Trophoblast cell (in vitro differentiated cells and primary cell): ENCODE results near the gene ERICH3.
"Not testable (repeated sequence)": the region's sequence is repeated elsewhere in the genome, so short reads cannot be mapped to it uniquely, and the experiment has no call there.

Experiments
- DNase-seq, 2 donors: peaks; one replicate each; pipeline ENCODE4 v3.0.0-alpha.2; 2016
- H2AFZ ChIP-seq: 2 replicates; pipeline ENCODE4 v1.6.1; 2013; ENCODE audit warnings: low read length, moderate library complexity, mild to moderate bottlenecking; ENCODE audit not compliant: insufficient read depth, poor library complexity
- H2AK5ac ChIP-seq: 2 replicates; pipeline ENCODE4 v1.6.1; 2013; ENCODE audit warnings: mild to moderate bottlenecking, low read length
- H2BK120ac ChIP-seq: 2 replicates; pipeline ENCODE4 v1.6.1; 2013; ENCODE audit warnings: low read length, mild to moderate bottlenecking, moderate library complexity; ENCODE audit not compliant: insufficient read depth, poor library complexity
- H2BK12ac ChIP-seq: 2 replicates; pipeline ENCODE4 v1.6.1; 2013; ENCODE audit warnings: mild to moderate bottlenecking, low read length, moderate library complexity
- H2BK5ac ChIP-seq: 2 replicates; pipeline ENCODE4 v1.6.1; 2013; ENCODE audit warnings: low read length, low read depth, moderate library complexity, mild to moderate bottlenecking; ENCODE audit not compliant: poor library complexity
- H3K14ac ChIP-seq: 2 replicates; pipeline ENCODE4 v1.6.1; 2013; ENCODE audit warnings: mild to moderate bottlenecking, low read length
- H3K18ac ChIP-seq: 2 replicates; pipeline ENCODE4 v1.6.1; 2013; ENCODE audit warnings: mild to moderate bottlenecking, low read length
- H3K23ac ChIP-seq: 2 replicates; pipeline ENCODE4 v1.6.1; 2013; ENCODE audit warnings: low read length
- H3K27ac ChIP-seq: 2 replicates; pipeline ENCODE4 v1.5.1; 2013; ENCODE audit warnings: low read depth, mild to moderate bottlenecking, inconsistent platforms, low read length, moderate library complexity
- H3K27me3 ChIP-seq: 2 replicates; pipeline ENCODE4 v1.6.1; 2013; ENCODE audit warnings: inconsistent platforms, mild to moderate bottlenecking, low read length, moderate library complexity; ENCODE audit not compliant: insufficient read depth
- H3K36me3 ChIP-seq, 2 experiments: 1 replicate in 1 of 2; 2 replicates in 1 of 2; pipeline ENCODE4 v1.6.1; 2013; ENCODE audit warnings: low read length in 2 of 2, mild to moderate bottlenecking in 2 of 2, moderate library complexity in 1 of 2; ENCODE audit not compliant: insufficient read depth in 2 of 2, control insufficient read depth in 1 of 2
- H3K4ac ChIP-seq: 2 replicates; pipeline ENCODE4 v1.6.1; 2013; ENCODE audit warnings: low read depth, mild to moderate bottlenecking, low read length, moderate library complexity
- H3K4me1 ChIP-seq, 2 experiments: 1 replicate in 1 of 2; 2 replicates in 1 of 2; pipeline ENCODE4 v1.6.1; 2013; ENCODE audit warnings: low read length in 2 of 2, mild to moderate bottlenecking in 2 of 2, moderate library complexity in 1 of 2; ENCODE audit not compliant: insufficient read depth in 2 of 2, control insufficient read depth in 1 of 2
- H3K4me2 ChIP-seq: 2 replicates; pipeline ENCODE4 v1.6.1; 2013; ENCODE audit warnings: inconsistent platforms, mild to moderate bottlenecking, low read length, moderate library complexity
- H3K4me3 ChIP-seq: 2 replicates; pipeline ENCODE4 v1.5.1; 2013; ENCODE audit warnings: mild to moderate bottlenecking, low read depth, low read length, inconsistent platforms
- H3K79me1 ChIP-seq: one replicate; pipeline ENCODE4 v1.6.1; 2013; ENCODE audit warnings: low read length
- H3K79me2 ChIP-seq: 2 replicates; pipeline ENCODE4 v1.6.1; 2013; ENCODE audit warnings: low read length, mild to moderate bottlenecking; ENCODE audit not compliant: control insufficient read depth, insufficient read depth, poor library complexity
- H3K9ac ChIP-seq: 2 replicates; pipeline ENCODE4 v1.6.1; 2013; ENCODE audit warnings: mild to moderate bottlenecking, low read length
- H3K9me3 ChIP-seq: 2 replicates; pipeline ENCODE4 v1.6.1; 2013; ENCODE audit warnings: low read depth, mild to moderate bottlenecking, control low read depth, inconsistent platforms, low read length; ENCODE audit not compliant: insufficient read depth
- H4K12ac ChIP-seq: 2 replicates; pipeline ENCODE4 v1.6.1; 2013; ENCODE audit warnings: low read depth, mild to moderate bottlenecking, low read length, moderate library complexity
- H4K8ac ChIP-seq: 2 replicates; pipeline ENCODE4 v1.6.1; 2013; ENCODE audit warnings: low read depth, mild to moderate bottlenecking, low read length, moderate library complexity
- H4K91ac ChIP-seq: one replicate; pipeline ENCODE4 v1.6.1; 2013; ENCODE audit warnings: low read depth, mild to moderate bottlenecking, low read length, moderate library complexity
- WGBS: extraction: QIAGEN DNeasy Blood & Tissue Kit; methylation state at CpG from one replicate; pipeline ENCODE4 v1.1.7; 2013; ENCODE audit warnings: missing lambda C conversion rate; ENCODE audit not compliant: insufficient read length, insufficient coverage; ENCODE audit errors: extremely low coverage; 5-methylcytosine and 5-hydroxymethylcytosine counted together

The ERICH3 gene

DNA sequence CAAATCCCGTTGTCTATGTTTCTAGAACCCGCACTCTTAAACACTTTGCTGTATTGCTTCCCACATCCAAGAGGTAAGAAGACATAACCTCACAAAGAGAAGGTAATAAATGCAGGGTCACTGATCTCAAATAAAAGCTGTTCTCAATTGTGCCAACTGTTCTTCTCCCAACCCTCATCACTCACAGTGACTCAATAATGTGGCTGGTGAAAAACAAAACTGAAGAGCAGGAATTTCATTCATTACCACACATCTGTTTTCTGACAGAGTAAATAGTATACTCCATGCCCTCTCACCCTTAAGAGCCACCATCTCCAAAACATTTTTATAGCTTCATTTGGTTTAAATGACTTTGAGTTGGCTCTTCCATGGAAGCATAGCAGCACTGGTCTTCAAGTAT is 6.2 kb upstream of the ERICH3 start:
- H3K4me2 ChIP-seq = no peak overlapping the region
- no peak overlapping the region for H3K23ac ChIP-seq
- no peak overlapping the region for H3K14ac ChIP-seq
- no peak overlapping the region for H2BK12ac ChIP-seq
- no peak overlapping the region for H4K91ac ChIP-seq
- H2BK120ac ChIP-seq = no peak overlapping the region
- H3K4ac ChIP-seq = no peak overlapping the region
- H3K36me3 ChIP-seq = no peaks in the 10 kb centered on the region
- H3K9ac ChIP-seq = no peak overlapping the region
- H2BK5ac ChIP-seq = no peak overlapping the region
- H4K12ac ChIP-seq = no peak overlapping the region
- DNase-seq = no peak
- no peaks in the 10 kb centered on the region for H3K79me2 ChIP-seq
- H2AFZ ChIP-seq = no peak overlapping the region
- no CpG with 5 or more reads among the region's 2 CpGs for WGBS
- no peaks in the 10 kb centered on the region for H3K4me1 ChIP-seq
- H3K9me3 ChIP-seq = no peaks in the 10 kb centered on the region
- no peak overlapping the region for H3K4me3 ChIP-seq
- no peak overlapping the region for H3K18ac ChIP-seq
- no peak overlapping the region for H3K27ac ChIP-seq
- no peaks in the 10 kb centered on the region for H3K27me3 ChIP-seq
- no peaks in the 10 kb centered on the region for H3K79me1 ChIP-seq
- H4K8ac ChIP-seq = no peak overlapping the region
- no peak overlapping the region for H2AK5ac ChIP-seq

GRCh38 chr1:74677926-74678325 is 4.3 kb upstream of the ERICH3 start:
- H3K27me3 ChIP-seq = no peaks in the 10 kb centered on the region
- no peak overlapping the region for H2BK12ac ChIP-seq
- no peak overlapping the region for H2BK120ac ChIP-seq
- no peak overlapping the region for H3K4me2 ChIP-seq
- no peaks in the 10 kb centered on the region for H3K79me1 ChIP-seq
- no peak overlapping the region for H3K23ac ChIP-seq
- no peak overlapping the region for H2BK5ac ChIP-seq
- H3K9me3 ChIP-seq = no peaks in the 10 kb centered on the region
- H3K9ac ChIP-seq = no peak overlapping the region
- no peak overlapping the region for H4K8ac ChIP-seq
- no peak overlapping the region for H3K4ac ChIP-seq
- H3K36me3 ChIP-seq = no peaks in the 10 kb centered on the region
- peaks cover 0 to 5% of the 10 kb centered on the region in 2 experiments for H3K4me1 ChIP-seq
- H3K27ac ChIP-seq = no peak overlapping the region
- H2AK5ac ChIP-seq = no peak overlapping the region
- no peak overlapping the region for H4K12ac ChIP-seq
- H3K14ac ChIP-seq = no peak overlapping the region
- no peaks in the 10 kb centered on the region for H3K79me2 ChIP-seq
- H3K4me3 ChIP-seq = no peak overlapping the region
- no peak for DNase-seq
- H4K91ac ChIP-seq = no peak overlapping the region
- H2AFZ ChIP-seq = no peak overlapping the region
- no peak overlapping the region for H3K18ac ChIP-seq

DNA sequence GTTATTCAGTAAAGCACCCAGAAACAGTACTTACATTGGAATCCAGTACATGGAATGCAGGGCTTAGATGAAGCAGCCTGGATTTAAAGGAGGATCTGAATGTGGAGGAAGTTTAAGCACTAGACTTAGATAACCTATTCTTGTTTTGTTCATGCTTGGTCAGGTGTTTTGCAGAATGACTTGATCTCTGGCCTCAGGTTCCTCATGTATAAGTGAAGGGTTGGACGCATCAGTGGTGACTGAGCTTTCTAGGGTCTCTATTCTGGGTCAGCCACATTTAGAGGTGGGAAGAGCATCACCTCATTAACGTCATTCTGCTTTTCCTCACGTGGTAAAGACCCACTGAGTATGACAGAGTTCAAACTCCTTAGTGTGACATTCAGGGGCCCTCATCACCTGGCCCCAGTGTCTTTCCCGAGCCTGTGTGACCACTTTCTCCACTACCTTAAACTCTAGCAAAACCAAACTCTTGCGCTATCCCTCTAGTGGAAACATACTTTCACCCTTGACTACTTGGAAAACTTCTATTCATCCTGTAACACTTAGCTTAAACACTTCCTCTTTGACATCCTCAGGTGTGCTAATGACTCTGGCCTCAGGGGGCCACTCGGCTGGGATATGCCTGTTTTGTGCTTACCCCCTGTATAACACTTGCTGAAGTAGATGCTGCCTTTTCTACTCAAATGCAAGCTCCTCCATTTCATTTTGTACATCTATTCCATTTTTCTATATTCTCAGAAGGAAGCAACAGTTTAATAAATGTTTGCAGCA is 871 bp upstream of the ERICH3 start:
- no peak for DNase-seq
- no peak overlapping the region for H2BK12ac ChIP-seq
- no peak overlapping the region for H2AFZ ChIP-seq
- no CpG with 5 or more reads among the region's 6 CpGs for WGBS
- no peak overlapping the region for H2BK120ac ChIP-seq
- no peak overlapping the region for H3K4ac ChIP-seq
- no peak overlapping the region for H3K4me2 ChIP-seq
- H3K4me1 ChIP-seq = peaks cover 0 to 5% of the 10 kb centered on the region in 2 experiments
- no peaks in the 10 kb centered on the region for H3K36me3 ChIP-seq
- H3K27ac ChIP-seq = no peak overlapping the region
- no peaks in the 10 kb centered on the region for H3K9me3 ChIP-seq
- no peak overlapping the region for H2AK5ac ChIP-seq
- H4K91ac ChIP-seq = no peak overlapping the region
- H4K12ac ChIP-seq = no peak overlapping the region
- no peak overlapping the region for H3K18ac ChIP-seq
- H3K27me3 ChIP-seq = no peaks in the 10 kb centered on the region
- H3K79me2 ChIP-seq = no peaks in the 10 kb centered on the region
- H3K23ac ChIP-seq = no peak overlapping the region
- no peaks in the 10 kb centered on the region for H3K79me1 ChIP-seq
- H3K9ac ChIP-seq = no peak overlapping the region
- H4K8ac ChIP-seq = no peak overlapping the region
- H3K14ac ChIP-seq = no peak overlapping the region
- no peak overlapping the region for H3K4me3 ChIP-seq
- H2BK5ac ChIP-seq = no peak overlapping the region

DNA sequence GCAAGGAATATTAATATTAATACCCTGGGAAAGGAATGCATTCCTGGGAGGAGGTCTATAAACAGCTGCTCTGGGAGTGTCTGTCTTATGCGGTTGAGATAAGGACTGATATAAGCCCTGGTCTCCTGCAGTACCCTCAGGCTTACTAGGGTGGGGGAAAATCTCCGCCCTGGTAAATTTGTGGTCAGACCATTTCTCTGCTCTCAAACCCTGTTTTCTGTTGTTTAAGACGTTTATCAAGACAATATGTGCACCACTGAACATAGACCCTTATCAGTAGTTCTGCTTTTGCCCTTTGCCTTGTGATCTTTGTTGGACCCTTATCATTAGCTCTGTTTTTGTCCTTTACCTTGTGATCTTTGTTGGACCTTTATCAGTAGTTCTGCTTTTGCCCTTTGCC is 2.7 kb downstream of the ERICH3 start:
- not testable (repeated sequence) for H3K4me3 ChIP-seq, H2BK12ac ChIP-seq, H3K36me3 ChIP-seq, H2AFZ ChIP-seq, H2AK5ac ChIP-seq, H4K12ac ChIP-seq, H3K79me2 ChIP-seq, H3K4ac ChIP-seq, H3K27ac ChIP-seq, H3K9ac ChIP-seq, H4K91ac ChIP-seq, H3K14ac ChIP-seq, H3K9me3 ChIP-seq, H3K79me1 ChIP-seq, H3K4me1 ChIP-seq, H4K8ac ChIP-seq, H2BK5ac ChIP-seq, H3K4me2 ChIP-seq, H2BK120ac ChIP-seq, H3K27me3 ChIP-seq, H3K23ac ChIP-seq, H3K18ac ChIP-seq, DNase-seq
- no CpG with 5 or more reads among the region's 3 CpGs for WGBS
